Stimulated activated naive CD8-positive, alpha-beta T cell treated with anti-CD3 and anti-CD28 coated beads, Interleukin-15, Interleukin-2, amounts not matched to agents 100 ng/mL and 50 ng/mL, for 24 hours (primary cell): ENCODE measurements around the gene EIF1B.
A peak's percentile ranks its signal among the peaks of the same experiment; 100 is the strongest.

Source experiments
- H3K27ac Mint-ChIP-seq: one replicate; pipeline ENCODE4 v1.8.0; 2021; ENCODE audit warnings: mild to moderate bottlenecking, mixed read lengths
- H3K27me3 Mint-ChIP-seq: one replicate; pipeline ENCODE4 v1.8.0; 2021; ENCODE audit warnings: mixed read lengths
- H3K36me3 Mint-ChIP-seq: one replicate; pipeline ENCODE4 v1.8.0; 2021; ENCODE audit warnings: low read depth, mixed read lengths
- H3K4me1 Mint-ChIP-seq: one replicate; pipeline ENCODE4 v1.8.0; 2021; ENCODE audit warnings: low read depth, mixed read lengths
- H3K4me3 Mint-ChIP-seq: one replicate; pipeline ENCODE4 v1.8.0; 2021; ENCODE audit warnings: mild to moderate bottlenecking, mixed read lengths
- H3K9me3 Mint-ChIP-seq: one replicate; pipeline ENCODE4 v1.8.0; 2021; ENCODE audit warnings: mixed read lengths

The EIF1B gene

GRCh38 chr3:40323946-40324345 is 14.4 kb downstream of the EIF1B start:
- Mint-ChIP-seq H3K4me3 (no peak overlapping the region), H3K27ac (no peak overlapping the region), H3K4me1 (peaks cover 3% of the 10 kb centered on the region), H3K9me3 (no peaks in the 10 kb centered on the region), H3K27me3 (peaks cover 8% of the 10 kb centered on the region), H3K36me3 (no peaks in the 10 kb centered on the region)

GRCh38 chr3:40324621-40325020 is 15.1 kb downstream of the EIF1B start:
- H3K4me3 Mint-ChIP-seq = no peak overlapping the region
- no peak overlapping the region for H3K27ac Mint-ChIP-seq

GRCh38 chr3:40325465-40325864 is 16.0 kb downstream of the EIF1B start:
- no peak overlapping the region for H3K4me3 Mint-ChIP-seq
- H3K27me3 Mint-ChIP-seq = peaks cover 8% of the 10 kb centered on the region
- peaks cover 3% of the 10 kb centered on the region for H3K4me1 Mint-ChIP-seq
- H3K36me3 Mint-ChIP-seq = no peaks in the 10 kb centered on the region
- H3K27ac Mint-ChIP-seq = no peak overlapping the region
- no peaks in the 10 kb centered on the region for H3K9me3 Mint-ChIP-seq

More at GRCh38 chr3:40324621-40325020, 15.1 kb downstream of the EIF1B start:
- peaks cover 8% of the 10 kb centered on the region for H3K27me3 Mint-ChIP-seq
- no peaks in the 10 kb centered on the region for H3K9me3 Mint-ChIP-seq
- peaks cover 3% of the 10 kb centered on the region for H3K4me1 Mint-ChIP-seq
- H3K36me3 Mint-ChIP-seq = no peaks in the 10 kb centered on the region

- no peak overlapping the region for H3K27ac Mint-ChIP-seq
- peaks cover 3% of the 10 kb centered on the region for H3K4me1 Mint-ChIP-seq
- H3K36me3 Mint-ChIP-seq = no peaks in the 10 kb centered on the region
- peaks cover 8% of the 10 kb centered on the region for H3K27me3 Mint-ChIP-seq
- no peak overlapping the region for H3K4me3 Mint-ChIP-seq
- H3K9me3 Mint-ChIP-seq = no peaks in the 10 kb centered on the region
Measured at GRCh38 chr3:40328374-40328773, 18.9 kb downstream of the EIF1B start.

GRCh38 chr3:40329071-40329470 is 19.6 kb downstream of the EIF1B start:
- Mint-ChIP-seq H3K36me3 (no peaks in the 10 kb centered on the region), H3K27ac (no peak overlapping the region), H3K27me3 (peaks cover 4% of the 10 kb centered on the region), H3K4me3 (no peak overlapping the region), H3K9me3 (no peaks in the 10 kb centered on the region), H3K4me1 (peaks cover 3% of the 10 kb centered on the region)

GRCh38 chr3:40332684-40333083 is 23.2 kb downstream of the EIF1B start:
- no peaks in the 10 kb centered on the region for H3K27me3 Mint-ChIP-seq
- no peaks in the 10 kb centered on the region for H3K9me3 Mint-ChIP-seq
- H3K27ac Mint-ChIP-seq = no peak overlapping the region
- peaks cover 13% of the 10 kb centered on the region for H3K4me1 Mint-ChIP-seq
- H3K36me3 Mint-ChIP-seq = no peaks in the 10 kb centered on the region
- no peak overlapping the region for H3K4me3 Mint-ChIP-seq

- no peaks in the 10 kb centered on the region for H3K9me3 Mint-ChIP-seq
- no peak overlapping the region for H3K27ac Mint-ChIP-seq
- no peak overlapping the region for H3K4me3 Mint-ChIP-seq
- peaks cover 18% of the 10 kb centered on the region for H3K4me1 Mint-ChIP-seq
- no peaks in the 10 kb centered on the region for H3K27me3 Mint-ChIP-seq
- H3K36me3 Mint-ChIP-seq = no peaks in the 10 kb centered on the region
Measured at GRCh38 chr3:40333416-40333815, 23.9 kb downstream of the EIF1B start.

GRCh38 chr3:40333852-40334251 is 24.3 kb downstream of the EIF1B start:
- Mint-ChIP-seq H3K27me3 (no peaks in the 10 kb centered on the region), H3K4me1 (peaks cover 20% of the 10 kb centered on the region), H3K36me3 (no peaks in the 10 kb centered on the region), H3K4me3 (no peak overlapping the region), H3K27ac (no peak overlapping the region), H3K9me3 (no peaks in the 10 kb centered on the region)

- Mint-ChIP-seq H3K36me3 (no peaks in the 10 kb centered on the region), H3K27ac (no peak overlapping the region), H3K9me3 (no peaks in the 10 kb centered on the region), H3K27me3 (no peaks in the 10 kb centered on the region), H3K4me1 (peaks cover 20% of the 10 kb centered on the region), H3K4me3 (no peak overlapping the region)
Measured at GRCh38 chr3:40336101-40336500, 26.6 kb downstream of the EIF1B start.

GRCh38 chr3:40336511-40337135 is 27.1 kb downstream of the EIF1B start:
- no peaks in the 10 kb centered on the region for H3K27me3 Mint-ChIP-seq
- H3K27ac Mint-ChIP-seq = peak overlapping the region; percentile 1
- no peaks in the 10 kb centered on the region for H3K36me3 Mint-ChIP-seq
- H3K4me3 Mint-ChIP-seq = no peak overlapping the region
- H3K4me1 Mint-ChIP-seq = peaks cover 20% of the 10 kb centered on the region
- H3K9me3 Mint-ChIP-seq = no peaks in the 10 kb centered on the region

GRCh38 chr3:40337136-40338108 is 27.9 kb downstream of the EIF1B start:
- Mint-ChIP-seq H3K36me3 (no peaks in the 10 kb centered on the region), H3K4me3 (no peak overlapping the region), H3K27ac (peak overlapping the region; percentile 69), H3K9me3 (no peaks in the 10 kb centered on the region), H3K4me1 (peaks cover 20% of the 10 kb centered on the region), H3K27me3 (no peaks in the 10 kb centered on the region)

- Mint-ChIP-seq H3K27ac (no peak overlapping the region), H3K9me3 (no peaks in the 10 kb centered on the region), H3K36me3 (no peaks in the 10 kb centered on the region), H3K4me3 (no peak overlapping the region), H3K4me1 (peaks cover 20% of the 10 kb centered on the region), H3K27me3 (no peaks in the 10 kb centered on the region)
Measured at GRCh38 chr3:40339871-40340270, 30.4 kb downstream of the EIF1B start.

GRCh38 chr3:40340541-40341170 is 31.1 kb downstream of the EIF1B start:
- H3K9me3 Mint-ChIP-seq = no peaks in the 10 kb centered on the region
- peaks cover 20% of the 10 kb centered on the region for H3K4me1 Mint-ChIP-seq
- H3K4me3 Mint-ChIP-seq = no peak overlapping the region
- H3K36me3 Mint-ChIP-seq = no peaks in the 10 kb centered on the region
- H3K27ac Mint-ChIP-seq = no peak overlapping the region
- no peaks in the 10 kb centered on the region for H3K27me3 Mint-ChIP-seq

- no peak overlapping the region for H3K27ac Mint-ChIP-seq
- no peaks in the 10 kb centered on the region for H3K9me3 Mint-ChIP-seq
- H3K36me3 Mint-ChIP-seq = no peaks in the 10 kb centered on the region
- no peak overlapping the region for H3K4me3 Mint-ChIP-seq
- peaks cover 16% of the 10 kb centered on the region for H3K4me1 Mint-ChIP-seq
- H3K27me3 Mint-ChIP-seq = no peaks in the 10 kb centered on the region
Measured at GRCh38 chr3:40341671-40342070, 32.2 kb downstream of the EIF1B start.

GRCh38 chr3:40350529-40350928 is 41.0 kb downstream of the EIF1B start:
- H3K9me3 Mint-ChIP-seq = peaks cover 10% of the 10 kb centered on the region

More at GRCh38 chr3:40350529-40350928, 41.0 kb downstream of the EIF1B start:
- H3K36me3 Mint-ChIP-seq = no peaks in the 10 kb centered on the region
- no peaks in the 10 kb centered on the region for H3K4me1 Mint-ChIP-seq
- H3K4me3 Mint-ChIP-seq = no peak overlapping the region
- H3K27me3 Mint-ChIP-seq = peaks cover 36% of the 10 kb centered on the region
- no peak overlapping the region for H3K27ac Mint-ChIP-seq
